Epithelial cell of esophagus (primary cell): ENCODE data around the gene RBMS1.
"Not testable (repeated sequence)": the region's sequence is repeated elsewhere in the genome, so short reads cannot be mapped to it uniquely, and the experiment has no call there.

Experiments
- DNase-seq: peaks from one replicate; pipeline ENCODE4 v3.0.0; 2010; ENCODE audit warnings: low read depth
- H3K4me3 ChIP-seq: 2 replicates; pipeline ENCODE4 v1.5.1; 2011; ENCODE audit warnings: mild to moderate bottlenecking, low read length, control low read depth
- TF ChIP-seq, protein P1 (sequence below): IDR thresholded peaks from 2 replicates; pipeline ENCODE4 v1.5.1; 2011; ENCODE audit warnings: low read depth, mild to moderate bottlenecking, low read length, control low read depth, inconsistent platforms; ENCODE audit not compliant: insufficient read depth; ENCODE audit errors: missing control alignments

RBMS1 gene

GRCh38 chr2:160425434-160426151, 68.0 kb downstream of the RBMS1 start:
- DNase-seq: no peak
- H3K4me3 ChIP-seq: no peak overlapping the region
- TF ChIP-seq, protein P1, sequence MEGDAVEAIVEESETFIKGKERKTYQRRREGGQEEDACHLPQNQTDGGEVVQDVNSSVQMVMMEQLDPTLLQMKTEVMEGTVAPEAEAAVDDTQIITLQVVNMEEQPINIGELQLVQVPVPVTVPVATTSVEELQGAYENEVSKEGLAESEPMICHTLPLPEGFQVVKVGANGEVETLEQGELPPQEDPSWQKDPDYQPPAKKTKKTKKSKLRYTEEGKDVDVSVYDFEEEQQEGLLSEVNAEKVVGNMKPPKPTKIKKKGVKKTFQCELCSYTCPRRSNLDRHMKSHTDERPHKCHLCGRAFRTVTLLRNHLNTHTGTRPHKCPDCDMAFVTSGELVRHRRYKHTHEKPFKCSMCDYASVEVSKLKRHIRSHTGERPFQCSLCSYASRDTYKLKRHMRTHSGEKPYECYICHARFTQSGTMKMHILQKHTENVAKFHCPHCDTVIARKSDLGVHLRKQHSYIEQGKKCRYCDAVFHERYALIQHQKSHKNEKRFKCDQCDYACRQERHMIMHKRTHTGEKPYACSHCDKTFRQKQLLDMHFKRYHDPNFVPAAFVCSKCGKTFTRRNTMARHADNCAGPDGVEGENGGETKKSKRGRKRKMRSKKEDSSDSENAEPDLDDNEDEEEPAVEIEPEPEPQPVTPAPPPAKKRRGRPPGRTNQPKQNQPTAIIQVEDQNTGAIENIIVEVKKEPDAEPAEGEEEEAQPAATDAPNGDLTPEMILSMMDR: no peak

DNA sequence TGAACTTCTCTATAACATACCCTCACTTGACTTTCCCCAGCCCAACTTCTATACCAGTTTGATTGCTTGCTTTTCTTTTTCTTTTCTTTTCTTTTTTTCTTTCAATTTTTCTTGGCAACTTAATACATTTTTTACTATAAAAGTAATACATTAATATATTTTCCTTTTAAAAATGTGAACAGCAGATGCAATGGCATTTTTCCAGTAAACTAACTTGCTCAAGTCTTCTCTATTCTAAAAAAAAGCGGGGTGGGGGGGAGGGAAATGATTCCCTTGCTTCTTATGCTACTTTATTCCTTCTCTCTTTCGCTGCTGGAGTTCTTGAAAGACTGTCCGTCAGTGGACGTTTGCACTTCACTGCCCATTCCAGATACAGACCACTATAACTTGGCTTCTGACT, 70.5 kb downstream of the RBMS1 start:
- H3K4me3 ChIP-seq: no peak overlapping the region
- no peak for DNase-seq

DNA sequence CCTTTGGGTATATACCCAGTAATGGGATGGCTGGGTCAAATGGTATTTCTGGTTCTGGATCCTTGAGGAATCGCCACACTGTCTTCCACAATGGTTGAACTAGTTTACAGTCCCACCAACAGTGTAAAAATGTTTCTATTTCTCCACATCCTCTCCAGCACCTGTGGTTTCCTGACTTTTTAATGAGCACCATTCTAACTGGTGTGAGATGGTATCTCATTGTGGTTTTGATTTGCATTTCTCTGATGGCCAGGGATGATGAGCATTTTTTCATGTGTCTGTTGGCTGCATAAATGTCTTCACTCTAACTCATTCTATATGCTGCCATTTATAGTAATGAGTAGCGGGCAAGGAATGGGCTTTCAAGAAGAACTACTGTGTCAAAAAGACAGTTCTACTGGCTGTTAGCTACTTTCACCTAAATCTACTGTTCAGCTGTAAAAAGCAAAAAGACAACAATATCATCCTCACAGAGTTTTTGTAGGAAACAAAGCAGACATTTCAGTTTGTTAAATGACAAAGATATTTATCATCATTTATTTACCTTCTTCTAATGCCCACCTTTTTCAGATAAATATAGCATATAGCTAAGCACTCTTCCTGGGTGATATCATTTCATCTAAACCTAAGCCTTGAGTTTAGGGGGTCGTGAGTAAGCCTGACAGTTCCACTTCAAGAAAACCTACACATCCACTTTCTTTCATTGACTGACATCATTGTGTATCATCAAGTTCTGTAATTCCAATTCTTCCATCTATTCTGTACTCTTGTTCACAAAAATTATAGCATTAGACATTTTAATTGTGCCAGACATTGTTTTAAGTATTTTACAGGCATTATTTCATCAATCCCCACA, 71.7 kb downstream of the RBMS1 start:
- not testable (repeated sequence) for H3K4me3 ChIP-seq, DNase-seq

More for the DNA sequence above, 70.5 kb downstream of the RBMS1 start:
- TF ChIP-seq, protein P1: no peak

DNA sequence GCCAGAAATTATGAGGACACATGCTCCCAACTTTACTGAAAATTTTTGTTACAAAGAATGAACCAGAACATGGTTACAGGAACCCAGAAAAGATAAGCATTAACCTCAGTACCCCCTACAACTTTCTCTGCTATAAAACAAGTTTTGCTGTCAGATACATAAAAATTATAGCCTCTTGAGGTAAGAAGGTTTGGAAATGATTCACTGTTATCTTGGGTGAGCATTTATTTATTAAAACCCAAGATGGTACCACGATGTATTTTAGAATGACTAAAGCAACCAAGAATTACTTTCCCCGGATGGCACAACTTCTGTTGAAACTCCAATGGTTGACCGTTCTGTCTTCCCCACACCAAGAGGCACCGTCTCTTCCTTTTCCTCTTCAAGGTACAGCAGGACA, 72.9 kb downstream of the RBMS1 start:
- TF ChIP-seq, protein P1: no peak
- H3K4me3 ChIP-seq: no peak overlapping the region
- no peak for DNase-seq

DNA sequence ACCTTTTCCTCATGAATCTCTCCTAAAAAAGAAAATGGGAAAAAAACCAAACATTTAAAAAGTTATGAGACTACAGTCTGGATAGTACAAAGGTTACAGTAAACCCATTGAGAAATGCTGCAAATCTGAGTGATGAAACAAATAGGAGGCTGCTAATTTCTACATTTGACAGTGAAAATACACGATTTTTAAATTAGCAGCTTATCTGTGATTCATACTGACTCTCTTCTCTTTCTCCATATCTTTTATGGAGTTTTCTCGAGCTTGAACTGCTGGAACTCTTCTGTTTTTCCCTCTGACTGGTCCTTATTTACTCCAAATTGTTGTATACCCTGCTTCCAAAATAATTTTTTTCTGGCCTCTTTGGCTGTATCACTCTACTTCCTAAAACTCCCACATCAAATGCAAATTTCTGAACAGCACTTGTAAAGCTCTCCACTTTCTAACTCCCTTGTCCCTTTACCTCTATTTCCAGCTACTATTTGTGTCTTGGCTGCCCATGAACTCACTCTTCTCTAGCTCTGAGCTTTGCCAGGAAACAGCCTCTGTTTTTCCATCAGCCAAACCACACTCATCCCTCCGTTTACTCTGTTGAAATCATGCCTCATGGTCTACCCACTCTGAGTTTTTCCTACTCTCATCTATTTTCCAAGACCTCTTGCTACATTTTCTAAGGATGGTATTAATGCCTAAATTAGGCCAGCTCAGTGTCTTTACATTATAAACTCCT, 73.7 kb downstream of the RBMS1 start:
- no peak for DNase-seq
- TF ChIP-seq, protein P1: no peak
- no peak overlapping the region for H3K4me3 ChIP-seq

DNA sequence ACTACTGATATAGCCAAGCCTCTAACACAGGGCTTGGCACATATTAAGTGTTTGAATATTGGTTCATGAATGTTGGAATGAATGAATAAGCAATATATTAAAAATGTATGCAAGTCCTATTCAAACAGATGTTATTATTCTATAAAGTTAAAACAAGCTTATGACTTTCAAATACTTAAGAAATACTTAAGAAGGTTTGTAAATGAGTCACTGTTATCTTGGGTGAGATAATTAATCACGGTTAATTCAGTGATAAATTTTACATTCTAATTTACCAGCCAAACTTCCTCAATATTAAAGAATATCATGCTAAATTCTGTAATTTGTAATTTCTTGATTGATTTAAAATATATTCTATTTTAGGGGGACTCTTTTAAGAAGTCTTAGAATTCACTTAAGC, 74.8 kb downstream of the RBMS1 start:
- DNase-seq: no peak
- TF ChIP-seq, protein P1: no peak
- H3K4me3 ChIP-seq: no peak overlapping the region

DNA sequence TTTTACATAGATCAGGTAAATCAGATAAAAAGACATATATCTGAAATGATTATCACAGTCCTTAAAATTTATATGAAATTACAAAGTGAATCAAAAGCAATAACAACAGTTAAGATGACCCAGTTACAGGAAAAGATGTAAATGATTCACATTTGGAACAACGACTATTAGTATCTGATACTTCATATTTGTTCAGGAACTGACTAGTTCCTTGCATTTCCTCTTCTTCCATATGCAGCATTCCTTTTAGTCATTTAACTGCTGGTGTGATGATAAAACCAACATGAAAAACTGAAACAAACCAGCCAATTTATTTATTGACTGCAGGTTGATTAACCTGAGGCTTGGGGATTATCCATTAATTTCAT, 75.2 kb downstream of the RBMS1 start:
- no peak overlapping the region for H3K4me3 ChIP-seq
- DNase-seq: no peak
- TF ChIP-seq, protein P1: no peak
